Stimulated activated CD8-positive, alpha-beta memory T cell treated with anti-CD3 and anti-CD28 coated beads, Interleukin-7, amount 100 ng/mL, for 48 hours (primary cell): ENCODE data around the gene RERE.
"Not testable (repeated sequence)": the region's sequence is repeated elsewhere in the genome, so short reads cannot be mapped to it uniquely, and the experiment has no call there.

Source experiments
- DNase-seq, 2 donors: peaks; one replicate each; pipeline ENCODE4 v3.0.0-alpha.2; 2020; ENCODE audit warnings: low read depth in 1 of 2; ENCODE audit errors: extremely low read depth in 1 of 2

Gene RERE

DNA sequence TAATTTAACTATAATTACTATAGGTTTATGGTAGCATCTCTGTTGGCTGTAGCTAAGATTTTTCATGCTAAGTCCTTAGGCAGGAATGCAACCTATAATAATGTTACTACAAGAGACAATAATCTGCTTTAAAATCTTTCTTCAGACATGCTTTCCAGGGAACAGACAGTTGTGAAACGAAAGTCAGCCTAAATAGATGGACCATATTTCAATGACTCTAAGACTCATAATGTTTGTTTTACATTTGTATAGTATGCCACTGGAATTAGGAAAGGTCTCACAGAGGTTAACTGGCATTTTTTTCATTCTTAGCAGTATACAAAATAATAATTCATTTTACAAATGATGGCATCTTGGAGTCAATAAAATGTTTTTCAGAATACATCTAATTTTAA lies 8.1 kb downstream of the RERE start:
- DNase-seq: no peak

DNA sequence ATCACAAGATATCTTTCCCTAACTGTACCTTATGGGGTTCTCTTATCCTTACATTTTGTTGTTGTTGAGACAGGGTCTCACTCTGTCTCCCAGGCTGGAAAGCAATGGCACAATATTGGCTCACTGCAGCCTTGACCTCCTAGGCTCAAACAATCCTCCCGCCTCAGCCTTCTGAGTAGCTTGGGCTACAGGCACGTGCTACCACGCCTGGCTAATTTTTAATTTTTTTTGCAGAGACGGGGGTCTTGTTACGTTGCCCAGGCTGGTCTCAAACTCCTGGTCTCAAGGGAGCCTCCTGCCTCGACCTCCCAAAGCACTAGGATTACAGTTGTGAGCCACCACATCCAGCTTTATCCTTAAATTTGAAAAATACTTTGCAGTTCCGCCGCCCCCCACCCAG lies 10.4 kb downstream of the RERE start:
- no peak for DNase-seq

DNA sequence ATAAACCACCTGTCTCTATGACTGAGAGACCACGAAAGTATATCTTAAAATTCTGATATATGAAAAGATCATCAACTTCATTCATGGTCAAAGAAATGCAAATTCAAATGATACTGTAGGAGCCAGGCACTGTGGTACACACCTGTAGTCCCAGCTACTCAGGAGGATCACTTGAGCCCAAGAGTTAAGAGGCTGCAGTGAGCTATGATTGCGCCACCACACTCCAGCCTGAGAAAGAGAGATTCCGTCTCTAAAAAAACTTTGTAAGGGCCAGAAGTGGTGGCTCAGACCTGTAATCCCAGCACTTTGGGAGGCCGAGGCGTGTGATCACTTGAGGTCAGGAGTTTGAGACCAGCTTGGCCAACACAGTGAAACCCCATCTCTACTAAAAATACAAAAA lies 17.0 kb downstream of the RERE start:
- DNase-seq: no peak

DNA sequence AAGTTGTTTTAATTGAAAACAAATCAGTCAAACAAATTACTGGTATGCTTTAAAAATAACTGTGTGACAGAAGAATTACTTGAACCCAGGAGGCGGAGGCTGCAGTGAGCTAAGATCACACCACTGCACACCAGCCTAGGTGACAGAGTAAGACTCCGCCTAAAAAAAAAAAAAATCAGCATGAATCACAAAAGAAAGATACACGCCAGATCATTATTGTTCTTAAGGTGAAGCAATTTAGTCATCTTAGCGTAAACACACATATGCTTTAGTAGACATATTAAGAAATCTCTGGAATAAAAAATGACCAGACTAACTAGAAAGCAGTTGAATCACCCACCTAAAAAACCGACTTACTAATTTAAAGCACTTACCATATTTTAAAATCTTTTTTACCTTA lies 20.2 kb downstream of the RERE start:
- no peak for DNase-seq

DNA sequence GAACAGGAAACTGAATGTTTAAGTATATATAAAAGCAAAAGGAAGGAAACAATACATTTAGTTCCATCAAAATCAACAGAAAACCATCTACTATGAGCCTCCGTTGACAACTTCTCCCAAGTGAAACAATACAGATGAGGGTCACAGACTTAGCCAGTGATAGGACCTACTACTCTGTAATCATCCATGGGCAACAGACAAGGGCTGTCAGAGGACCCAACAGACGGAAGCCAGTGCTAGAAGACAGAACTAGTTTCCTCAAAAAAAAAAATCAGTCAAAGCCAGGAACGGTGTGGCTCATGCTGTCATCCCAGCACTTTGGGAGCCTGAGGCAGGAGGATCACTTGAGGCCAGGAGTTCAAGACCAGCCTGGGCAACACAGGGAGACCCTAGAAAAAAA lies 20.6 kb downstream of the RERE start:
- DNase-seq: no peak

DNA sequence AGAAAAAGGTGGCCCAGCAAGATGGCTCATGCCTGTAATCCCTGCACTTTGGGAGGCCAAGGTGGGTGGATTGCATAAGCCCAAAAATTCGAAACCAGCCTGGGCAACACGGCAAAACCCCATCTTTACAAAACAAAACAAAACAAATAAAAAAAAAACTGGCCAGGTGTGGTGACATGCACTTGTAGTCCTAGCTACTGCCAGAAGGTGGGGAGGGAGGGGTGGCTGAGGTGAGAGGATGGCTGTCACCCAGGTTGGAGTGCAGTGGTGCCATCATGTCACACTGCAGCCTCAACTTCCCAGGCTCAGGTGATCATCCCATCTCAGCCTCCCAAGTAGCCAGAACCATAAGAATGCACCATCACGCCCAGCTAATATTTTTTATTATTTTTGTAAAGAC lies 22.8 kb downstream of the RERE start:
- DNase-seq: no peak

DNA sequence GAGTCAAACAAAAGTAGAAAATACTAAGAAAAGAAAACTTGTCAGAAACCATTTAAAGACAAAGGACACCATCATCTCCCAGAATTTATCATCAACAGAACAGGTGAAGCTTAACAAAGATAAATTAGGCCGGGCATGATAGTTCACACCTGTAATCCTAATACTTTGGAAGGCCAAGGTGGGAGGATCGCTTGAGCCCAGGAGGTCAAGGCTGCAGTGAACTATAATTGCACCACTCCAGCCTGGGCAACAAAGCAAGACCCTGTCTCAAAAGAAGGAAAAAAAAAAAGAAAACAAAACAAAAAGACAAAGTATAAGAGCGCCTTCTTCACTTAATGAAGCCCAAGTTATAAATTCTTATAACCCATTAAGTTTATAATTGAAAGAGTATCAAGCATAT lies 25.6 kb downstream of the RERE start:
- no peak for DNase-seq

DNA sequence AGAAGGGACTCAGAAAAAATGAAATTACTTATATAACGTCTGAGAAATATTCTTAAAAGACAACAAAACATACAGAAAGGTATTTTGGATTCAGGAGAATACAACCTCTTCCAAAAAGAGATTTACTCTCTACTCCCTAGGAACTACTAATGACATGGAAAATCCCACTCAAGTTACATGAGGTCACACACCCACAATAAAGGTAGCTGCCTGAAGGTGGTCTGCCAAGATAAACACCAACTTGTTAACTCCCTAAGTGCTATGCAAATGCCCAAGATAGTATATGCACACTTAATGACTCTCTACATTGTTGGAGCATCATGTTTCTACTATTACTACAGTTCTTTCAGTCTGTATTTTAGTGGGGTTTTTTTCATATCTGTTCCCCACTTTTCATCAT lies 26.5 kb downstream of the RERE start:
- DNase-seq: no peak

DNA sequence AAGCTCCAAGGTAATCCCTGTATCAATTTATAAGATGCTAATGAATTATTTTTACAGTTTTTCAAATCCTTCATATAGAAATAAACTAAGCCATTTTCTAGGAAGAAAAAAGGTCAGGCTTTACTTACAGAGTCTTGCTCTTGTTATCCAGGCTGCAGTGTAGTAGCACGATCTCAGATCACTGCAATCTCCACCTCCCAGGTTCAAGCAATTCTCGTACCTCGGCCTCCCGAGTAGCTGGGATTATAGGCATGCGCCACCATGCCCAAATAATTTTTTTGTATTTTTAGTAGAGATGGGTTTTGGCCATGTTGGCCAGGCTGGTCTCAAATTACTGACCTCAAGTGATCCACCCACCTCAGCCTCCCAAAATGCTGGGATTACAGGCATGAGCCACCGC lies 27.0 kb downstream of the RERE start:
- DNase-seq: no peak

DNA sequence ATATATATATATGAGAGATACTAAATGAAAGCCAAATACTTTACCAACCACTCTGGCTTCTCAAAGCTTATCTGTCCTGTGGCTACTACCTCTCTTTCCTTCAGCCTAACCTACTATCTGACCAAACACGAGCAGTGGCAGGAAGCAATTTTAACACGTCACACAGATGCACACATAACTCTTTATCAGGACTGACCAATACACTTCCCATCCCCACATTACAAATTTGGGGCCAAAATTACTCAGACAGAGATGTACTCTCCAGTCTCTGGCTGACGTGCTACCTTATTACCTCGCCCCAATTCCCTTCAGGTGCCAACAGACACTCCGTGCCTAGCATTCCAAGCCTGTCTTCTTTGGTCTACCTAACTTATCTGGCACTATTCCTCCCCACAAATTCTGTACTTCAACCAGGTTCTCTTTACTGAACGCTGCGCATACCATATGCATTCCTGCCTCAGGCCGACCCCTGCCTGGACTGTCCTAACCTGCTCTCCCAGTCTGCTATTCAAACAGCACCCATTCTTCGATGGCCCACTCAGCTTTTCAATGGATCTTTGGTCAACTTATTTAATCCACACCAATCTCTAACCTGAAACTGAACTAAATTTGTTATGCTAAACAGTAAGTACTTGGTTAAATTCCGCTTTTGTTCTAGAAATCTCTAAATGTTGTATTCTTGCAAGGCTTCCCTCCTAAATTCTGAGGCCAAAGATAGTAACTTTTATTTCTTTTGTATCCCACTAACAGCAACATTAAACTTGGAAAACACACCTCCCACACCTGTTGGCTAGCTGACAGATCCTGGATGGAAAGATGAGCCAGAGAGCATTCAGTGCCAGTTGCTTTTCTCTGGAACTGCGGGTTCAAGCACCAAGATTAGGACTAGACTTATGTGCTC lies 27.9 kb downstream of the RERE start:
- no peak for DNase-seq

DNA sequence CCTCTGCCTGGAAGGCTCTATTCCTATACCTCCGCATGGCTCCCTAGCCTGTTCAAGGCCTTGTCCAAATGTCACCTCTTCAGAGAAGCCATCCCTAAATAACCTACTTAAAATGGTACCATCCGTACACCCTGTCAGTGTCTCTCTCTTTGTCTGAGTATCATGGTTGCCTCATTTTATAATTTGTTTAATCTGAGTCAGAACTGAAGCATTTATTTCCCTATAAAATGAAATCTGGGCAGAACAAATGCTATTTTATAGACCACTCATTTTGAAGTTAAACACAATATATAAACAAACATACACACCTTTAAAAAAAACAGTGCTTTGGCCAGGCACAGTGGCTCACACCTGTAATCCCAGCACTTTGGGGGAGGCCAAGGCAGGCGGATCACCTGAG lies 30.2 kb downstream of the RERE start:
- DNase-seq: no peak

DNA sequence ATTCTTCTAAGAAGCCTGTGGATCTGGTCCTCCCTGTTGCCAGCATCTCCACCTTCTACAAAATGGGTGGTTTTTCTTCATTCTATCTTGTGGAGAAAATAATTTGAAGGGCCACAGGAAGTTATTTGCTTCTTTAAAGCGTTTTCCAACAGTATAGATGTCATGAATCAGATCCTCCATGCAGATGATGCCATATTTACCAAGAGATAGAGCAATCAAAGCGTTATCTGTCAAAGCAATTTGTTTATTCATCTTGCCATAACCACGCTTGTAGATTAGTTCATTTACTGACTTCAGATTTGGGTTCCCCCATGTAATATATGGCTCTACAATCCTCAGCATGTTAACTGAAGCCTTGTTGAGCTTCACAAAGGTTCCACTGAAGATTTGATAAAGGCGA lies 31.2 kb downstream of the RERE start:
- DNase-seq: not testable (repeated sequence)

DNA sequence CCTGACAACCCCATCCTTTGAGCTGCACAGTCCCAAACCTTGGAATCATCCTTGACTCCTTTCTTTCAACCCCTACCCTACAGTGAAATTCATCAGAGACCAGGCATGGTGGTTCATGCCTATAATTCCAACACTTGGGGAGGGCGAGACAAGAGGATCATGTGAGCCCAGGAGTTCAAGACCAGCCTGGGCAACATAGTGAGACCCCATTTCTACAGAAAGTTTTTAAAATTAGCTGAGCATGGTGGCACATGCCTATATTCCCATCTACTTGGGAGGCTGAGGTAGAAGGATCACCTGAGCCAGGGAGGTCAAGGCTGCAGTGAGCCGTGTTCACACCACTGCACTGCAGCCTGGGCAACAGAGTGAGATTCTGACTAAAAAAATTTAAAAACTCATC lies 34.5 kb downstream of the RERE start:
- DNase-seq: no peak

DNA sequence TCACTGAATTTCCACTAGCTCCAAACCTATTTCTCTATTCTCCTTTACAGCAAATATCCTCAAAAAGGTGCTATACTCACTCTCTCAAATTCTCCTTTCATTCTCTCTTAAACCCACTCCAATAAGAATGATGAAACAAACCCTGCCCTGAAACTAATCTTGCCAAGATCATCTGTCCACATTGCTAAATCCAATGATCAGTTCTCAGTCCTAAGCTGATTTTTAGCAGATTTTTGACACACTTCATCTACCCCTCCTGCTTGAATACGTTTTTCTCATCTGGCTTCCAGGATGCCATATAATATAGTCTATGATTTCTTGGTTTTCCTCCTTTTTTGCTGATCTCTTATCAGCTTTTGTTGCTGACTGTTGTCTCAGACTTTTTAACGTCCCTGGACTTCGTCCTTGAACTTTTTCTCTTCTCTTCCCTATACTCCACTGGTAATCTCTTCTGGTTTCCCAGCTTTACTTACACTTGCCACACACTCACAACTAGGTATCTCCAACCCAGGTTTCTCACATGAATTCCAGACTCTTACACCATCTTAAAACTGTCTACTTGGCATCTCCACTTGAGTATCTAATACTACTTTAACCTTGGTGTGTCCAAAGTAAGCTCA lies 35.3 kb downstream of the RERE start:
- DNase-seq: no peak

DNA sequence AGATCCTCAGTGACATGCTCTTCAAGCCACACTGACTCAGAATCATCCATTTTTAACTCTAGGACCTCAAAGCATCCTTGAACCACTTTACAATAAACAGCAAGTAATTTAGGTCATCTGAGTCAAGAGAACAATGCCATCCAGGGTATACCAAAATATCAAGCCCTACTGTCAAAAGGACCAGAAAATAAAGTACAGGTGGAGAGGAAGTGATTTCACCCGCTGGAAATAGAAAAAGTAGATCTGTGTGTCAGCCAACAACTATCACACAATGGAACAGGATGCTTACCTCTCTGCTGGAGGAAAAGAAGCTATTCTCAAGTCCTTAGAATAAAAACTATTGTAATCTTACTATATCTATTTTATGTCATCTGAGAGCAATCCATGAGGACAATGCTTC lies 37.0 kb downstream of the RERE start:
- no peak for DNase-seq

DNA sequence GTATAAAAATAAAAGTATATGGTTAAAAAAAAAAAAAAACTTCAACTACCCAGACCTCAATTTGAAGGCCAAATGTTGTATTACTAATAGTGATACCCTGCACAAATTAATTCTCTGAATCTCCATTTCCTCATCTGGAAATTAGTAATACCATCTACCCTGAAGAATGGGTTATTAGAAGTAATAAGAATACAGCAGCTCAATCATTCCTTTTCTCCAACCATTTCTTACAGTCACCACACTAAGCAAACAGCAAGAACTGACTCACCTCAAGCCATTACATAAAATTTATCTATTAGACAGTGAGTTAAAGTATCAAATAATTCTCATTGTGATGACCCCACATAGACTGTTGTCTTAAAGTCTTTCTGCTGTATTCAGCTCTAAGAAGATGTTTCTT lies 39.6 kb downstream of the RERE start:
- no peak for DNase-seq

DNA sequence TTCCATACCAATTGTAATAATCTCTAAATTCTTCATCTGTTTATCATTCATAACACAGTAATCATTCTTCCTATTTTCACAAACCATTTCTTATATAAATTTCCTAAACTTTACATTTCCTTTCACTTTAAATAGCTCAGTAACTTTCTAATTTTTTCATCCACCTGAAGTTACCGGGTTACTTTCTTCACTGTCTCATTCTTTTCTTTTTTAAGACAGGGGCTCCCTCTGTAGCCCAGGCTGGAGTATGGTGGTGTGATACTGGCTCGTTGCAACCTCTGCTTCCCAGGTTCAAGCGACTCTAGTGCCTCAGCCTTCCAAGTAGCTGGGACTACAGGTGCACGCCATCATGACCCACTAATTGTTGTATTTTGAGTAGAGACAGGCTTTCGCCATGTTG lies 41.3 kb downstream of the RERE start:
- DNase-seq: no peak

DNA sequence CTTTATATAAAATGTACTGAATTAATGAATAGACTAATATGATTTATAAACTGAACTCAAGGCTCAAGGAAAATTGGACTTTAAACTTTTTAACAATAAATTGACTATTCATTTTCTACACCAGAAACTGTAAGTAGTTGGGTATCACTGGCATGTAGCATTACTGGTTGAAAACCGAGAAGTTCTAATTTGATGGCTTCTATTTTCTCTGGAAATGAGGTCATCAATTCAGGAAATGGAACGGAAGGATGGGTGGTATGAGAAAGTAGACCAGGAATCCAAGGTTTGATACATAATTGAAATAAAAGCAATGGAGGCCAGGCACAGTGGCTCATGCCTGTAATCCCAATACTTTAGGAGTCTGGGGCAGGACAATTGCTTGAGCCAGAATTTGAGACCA lies 50.4 kb downstream of the RERE start:
- DNase-seq: no peak

DNA sequence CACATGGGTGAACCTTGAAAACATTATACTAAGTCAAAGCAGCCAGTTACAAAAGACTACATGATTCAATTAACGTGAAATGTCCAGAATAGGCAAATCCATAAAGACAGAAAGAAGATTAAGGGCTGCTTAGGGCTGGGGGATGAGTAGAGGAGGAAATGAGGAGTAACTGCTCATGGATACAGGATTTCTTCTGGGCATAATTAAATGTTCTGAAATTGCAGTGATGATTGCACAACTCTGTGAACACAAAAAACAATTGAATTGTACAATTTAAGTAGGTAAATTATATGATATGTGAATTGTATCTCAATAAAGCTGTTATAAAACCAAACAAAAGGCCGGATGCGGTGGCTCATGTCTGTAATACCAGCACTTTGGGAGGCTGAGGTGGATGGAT lies 52.2 kb downstream of the RERE start:
- no peak for DNase-seq

DNA sequence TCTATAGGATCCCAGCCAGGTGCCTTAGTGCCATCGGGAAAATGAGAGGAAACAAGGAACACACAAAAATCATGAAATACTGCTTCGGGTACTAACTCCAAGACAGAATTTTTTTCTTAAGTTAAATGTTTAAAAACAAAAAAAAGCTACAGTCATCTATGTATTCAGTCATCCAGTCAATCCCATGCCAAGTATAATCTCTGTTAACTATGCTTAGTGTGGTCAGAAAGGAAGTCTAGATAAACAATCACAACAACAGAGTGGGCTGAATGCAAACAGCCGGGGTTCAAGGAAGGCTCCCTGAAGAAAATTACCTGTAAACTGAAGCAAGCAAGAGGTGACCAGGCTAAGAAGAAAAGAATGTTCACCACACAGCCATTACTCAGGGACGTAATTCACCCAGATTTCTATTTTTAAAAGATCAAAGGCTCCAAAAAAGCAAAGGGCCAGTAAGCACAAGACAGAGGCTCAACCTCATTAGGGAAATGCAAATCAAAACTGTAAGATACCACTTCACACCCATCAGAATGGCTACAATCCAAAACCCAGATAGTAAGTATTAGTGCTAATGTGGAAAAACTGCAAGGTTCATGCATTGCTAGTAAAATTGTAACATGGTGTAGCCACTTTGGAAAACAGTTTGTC lies 53.0 kb downstream of the RERE start:
- no peak for DNase-seq

DNA sequence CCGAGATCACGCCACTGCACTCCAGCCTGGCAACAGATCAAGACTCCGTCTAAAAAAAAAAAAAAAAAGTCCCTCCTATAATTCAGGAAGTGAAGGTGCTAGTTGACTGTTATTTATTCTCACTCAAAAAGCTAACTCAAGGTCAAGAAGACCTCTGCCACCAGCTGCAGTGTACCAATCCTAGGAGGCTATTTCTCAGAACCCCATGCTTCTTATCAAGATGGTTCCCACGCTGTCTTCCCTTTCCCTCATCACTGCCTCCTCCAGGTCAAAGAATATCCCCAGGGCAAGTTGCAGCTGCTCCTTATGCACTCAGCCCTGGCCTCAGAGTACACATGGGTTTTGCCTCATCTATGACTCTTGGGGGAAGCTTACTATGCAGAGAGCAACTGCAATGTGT lies 53.6 kb downstream of the RERE start:
- no peak for DNase-seq

DNA sequence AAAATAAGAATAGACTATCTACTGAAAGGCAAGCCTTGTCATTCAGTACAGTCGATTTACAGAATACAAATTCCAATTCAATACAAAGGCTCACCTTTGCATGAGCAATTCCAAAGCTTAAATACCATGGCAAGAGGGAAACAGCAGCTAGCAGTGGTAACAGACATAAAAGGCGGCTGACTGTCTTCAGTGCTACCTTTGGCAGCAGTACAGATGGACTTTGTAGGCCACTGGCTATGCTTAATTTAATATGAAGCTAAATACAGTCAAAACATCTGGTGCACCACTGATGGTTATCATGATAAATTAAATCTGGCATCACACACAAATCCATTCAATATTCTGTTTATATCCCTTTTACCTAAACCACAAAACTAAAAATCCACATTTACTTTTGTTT lies 62.4 kb downstream of the RERE start:
- no peak for DNase-seq
